ENCODE results near the gene ZNF862.

The ZNF862 gene

DNA sequence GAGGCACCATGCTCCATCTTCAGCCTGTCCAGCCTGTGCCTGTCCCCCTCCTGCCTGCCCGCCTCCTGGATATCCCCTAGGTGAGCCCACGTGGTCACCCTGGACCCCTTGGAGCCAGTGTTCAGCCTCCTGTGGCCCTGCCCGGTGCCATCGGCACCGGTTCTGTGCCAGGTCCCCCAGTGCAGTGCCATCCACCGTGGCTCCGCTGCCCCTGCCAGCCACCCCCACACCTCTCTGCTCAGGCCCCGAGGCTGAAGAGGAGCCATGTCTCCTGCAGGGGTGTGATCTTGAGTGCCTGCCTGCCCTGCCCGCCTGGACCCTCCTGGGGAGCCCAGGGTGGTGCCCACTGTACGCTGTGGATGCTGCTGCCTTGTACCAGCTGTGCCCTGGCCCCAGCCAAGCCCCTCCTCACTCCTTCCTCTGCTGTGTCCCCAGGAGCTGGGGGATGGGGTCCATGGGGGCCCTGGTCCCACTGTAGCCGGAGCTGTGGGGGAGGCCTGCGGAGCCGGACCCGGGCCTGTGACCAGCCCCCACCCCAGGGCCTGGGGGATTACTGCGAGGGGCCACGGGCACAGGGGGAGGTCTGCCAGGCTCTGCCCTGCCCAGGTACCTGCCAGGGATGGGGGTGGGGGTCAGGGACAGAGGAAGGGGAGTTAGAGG, 26.2 kb upstream of the ZNF862 start:
- DNase-seq (ENCODE audit: low spot score), result no peak

- no peak for DNase-seq (ENCODE audit: low spot score)
Observed at GRCh38 chr7:149813254-149814035, 24.7 kb upstream of the ZNF862 start.

DNA sequence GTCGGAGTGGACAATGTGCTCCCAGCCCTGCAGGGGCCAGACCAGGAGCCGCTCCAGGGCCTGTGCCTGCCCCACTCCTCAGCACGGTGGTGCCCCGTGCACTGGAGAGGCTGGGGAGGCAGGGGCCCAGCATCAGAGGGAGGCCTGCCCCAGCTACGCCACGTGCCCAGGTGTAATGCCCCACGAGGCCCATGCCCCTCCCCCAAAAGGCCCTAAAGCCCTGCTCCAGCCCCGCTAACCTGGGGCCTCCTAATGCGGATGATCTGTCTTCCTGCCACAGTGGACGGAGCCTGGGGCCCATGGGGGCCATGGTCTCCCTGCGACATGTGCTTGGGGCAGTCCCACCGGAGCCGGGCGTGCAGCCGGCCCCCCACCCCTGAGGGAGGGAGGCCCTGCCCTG, 23.7 kb upstream of the ZNF862 start:
- DNase-seq (ENCODE audit: low spot score), result no peak

DNA sequence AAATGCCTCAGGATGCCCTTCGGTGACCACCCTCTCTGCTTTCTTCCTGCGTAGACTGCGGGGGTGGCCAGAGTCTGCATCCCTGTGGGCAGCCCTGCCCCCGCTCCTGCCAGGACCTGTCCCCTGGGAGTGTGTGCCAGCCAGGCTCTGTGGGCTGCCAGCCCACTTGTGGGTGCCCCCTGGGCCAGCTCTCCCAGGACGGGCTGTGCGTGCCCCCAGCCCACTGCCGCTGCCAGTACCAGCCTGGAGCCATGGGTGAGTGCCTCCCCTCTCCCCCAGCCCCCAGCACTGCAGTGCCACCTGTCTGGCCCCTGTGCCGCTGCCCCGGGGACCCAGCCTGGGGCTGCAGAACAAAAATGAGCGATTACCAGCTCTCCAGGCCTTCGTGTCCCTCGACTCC, 23.1 kb upstream of the ZNF862 start:
- no peak for DNase-seq (ENCODE audit: low spot score)

DNA sequence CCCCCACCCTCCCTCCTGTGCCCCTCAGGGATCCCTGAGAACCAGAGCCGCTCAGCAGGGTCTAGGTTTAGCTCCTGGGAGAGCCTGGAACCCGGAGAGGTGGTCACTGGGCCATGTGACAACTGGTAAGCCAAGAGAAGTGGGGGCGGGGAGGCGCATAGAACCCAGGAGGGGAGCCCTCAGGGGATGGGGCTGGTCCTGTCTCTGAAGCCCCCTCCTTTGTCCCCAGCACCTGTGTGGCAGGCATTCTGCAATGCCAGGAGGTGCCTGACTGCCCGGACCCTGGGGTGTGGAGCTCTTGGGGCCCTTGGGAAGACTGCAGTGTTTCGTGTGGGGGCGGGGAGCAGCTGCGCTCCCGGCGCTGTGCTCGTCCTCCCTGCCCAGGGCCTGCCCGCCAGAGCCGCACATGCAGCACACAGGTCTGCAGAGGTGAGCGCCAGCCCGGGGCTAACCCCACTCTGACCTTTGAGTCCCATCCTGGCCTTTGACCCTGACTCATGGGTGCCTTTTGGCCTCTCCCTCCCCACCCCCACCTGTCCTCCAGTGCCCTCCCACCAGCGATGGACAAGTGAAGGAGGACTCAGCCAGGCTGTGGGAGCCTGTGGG, 22.4 kb upstream of the ZNF862 start:
- no peak for DNase-seq (ENCODE audit: low spot score)

- DNase-seq (ENCODE audit: low spot score), result no peak
Observed at GRCh38 chr7:149816267-149816751, 21.9 kb upstream of the ZNF862 start.

- DNase-seq (ENCODE audit: low spot score), result no peak
Observed at GRCh38 chr7:149816794-149817193, 21.4 kb upstream of the ZNF862 start.

- no peak for DNase-seq (ENCODE audit: low spot score)
Observed at GRCh38 chr7:149817301-149817771, 20.8 kb upstream of the ZNF862 start.

DNA sequence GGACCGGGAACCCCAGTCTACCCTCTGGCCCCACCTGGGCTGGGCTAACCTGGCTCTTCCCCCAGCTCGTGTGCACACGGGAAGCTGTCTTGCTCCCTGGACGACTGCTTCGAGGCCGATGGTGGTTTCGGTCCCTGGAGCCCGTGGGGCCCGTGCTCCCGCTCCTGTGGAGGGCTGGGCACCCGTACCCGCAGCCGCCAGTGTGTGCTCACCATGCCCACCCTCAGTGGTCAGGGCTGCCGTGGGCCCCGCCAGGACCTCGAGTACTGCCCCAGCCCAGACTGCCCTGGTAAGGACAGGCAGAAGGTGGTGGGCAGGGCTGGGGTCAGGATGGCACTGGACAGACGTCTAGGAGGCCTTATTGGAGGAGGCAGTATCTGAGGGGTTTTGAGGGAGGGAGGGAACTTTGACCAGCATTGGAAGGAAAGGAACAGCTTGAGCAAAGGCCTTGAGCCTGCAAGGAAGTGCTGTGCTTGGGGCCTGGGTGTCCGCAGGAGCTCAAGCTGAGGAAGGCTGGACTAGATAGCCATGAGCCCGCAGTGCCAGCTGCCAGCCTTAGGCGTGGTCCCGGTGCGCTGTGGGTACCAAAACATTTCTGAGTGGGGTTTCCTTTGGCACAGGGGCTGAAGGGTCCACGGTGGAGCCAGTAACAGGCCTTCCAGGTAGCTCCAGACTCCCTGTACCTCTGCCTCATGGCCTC, 20.2 kb upstream of the ZNF862 start:
- no peak for DNase-seq (ENCODE audit: low spot score)

- DNase-seq (ENCODE audit: low spot score), result no peak
Observed at GRCh38 chr7:149818536-149818840, 19.7 kb upstream of the ZNF862 start.

GRCh38 chr7:149819141-149819960, 18.8 kb upstream of the ZNF862 start:
- DNase-seq (ENCODE audit: low spot score), result no peak

GRCh38 chr7:149819961-149820340, 18.2 kb upstream of the ZNF862 start:
- no peak for DNase-seq (ENCODE audit: low spot score)

DNA sequence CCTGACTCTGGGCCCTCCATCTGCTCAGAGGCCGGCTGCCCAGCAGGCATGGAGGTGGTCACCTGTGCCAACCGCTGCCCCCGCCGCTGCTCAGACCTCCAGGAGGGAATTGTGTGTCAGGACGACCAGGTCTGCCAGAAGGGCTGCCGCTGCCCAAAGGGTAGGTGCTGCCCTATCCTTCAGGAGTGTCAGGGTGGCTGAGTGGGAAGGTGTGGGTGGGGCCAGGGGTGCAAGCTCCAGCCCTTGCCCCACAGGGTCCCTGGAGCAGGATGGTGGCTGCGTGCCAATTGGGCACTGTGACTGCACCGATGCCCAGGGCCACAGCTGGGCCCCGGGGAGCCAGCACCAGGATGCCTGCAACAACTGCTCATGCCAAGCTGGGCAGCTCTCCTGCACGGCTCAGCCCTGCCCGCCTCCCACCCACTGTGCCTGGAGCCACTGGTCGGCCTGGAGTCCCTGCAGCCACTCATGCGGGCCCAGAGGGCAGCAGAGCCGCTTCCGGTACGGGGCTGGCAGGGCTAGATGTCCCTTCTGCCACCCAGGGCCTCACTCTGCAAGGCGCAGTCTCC, 17.5 kb upstream of the ZNF862 start:
- no peak for DNase-seq (ENCODE audit: low spot score)

DNA sequence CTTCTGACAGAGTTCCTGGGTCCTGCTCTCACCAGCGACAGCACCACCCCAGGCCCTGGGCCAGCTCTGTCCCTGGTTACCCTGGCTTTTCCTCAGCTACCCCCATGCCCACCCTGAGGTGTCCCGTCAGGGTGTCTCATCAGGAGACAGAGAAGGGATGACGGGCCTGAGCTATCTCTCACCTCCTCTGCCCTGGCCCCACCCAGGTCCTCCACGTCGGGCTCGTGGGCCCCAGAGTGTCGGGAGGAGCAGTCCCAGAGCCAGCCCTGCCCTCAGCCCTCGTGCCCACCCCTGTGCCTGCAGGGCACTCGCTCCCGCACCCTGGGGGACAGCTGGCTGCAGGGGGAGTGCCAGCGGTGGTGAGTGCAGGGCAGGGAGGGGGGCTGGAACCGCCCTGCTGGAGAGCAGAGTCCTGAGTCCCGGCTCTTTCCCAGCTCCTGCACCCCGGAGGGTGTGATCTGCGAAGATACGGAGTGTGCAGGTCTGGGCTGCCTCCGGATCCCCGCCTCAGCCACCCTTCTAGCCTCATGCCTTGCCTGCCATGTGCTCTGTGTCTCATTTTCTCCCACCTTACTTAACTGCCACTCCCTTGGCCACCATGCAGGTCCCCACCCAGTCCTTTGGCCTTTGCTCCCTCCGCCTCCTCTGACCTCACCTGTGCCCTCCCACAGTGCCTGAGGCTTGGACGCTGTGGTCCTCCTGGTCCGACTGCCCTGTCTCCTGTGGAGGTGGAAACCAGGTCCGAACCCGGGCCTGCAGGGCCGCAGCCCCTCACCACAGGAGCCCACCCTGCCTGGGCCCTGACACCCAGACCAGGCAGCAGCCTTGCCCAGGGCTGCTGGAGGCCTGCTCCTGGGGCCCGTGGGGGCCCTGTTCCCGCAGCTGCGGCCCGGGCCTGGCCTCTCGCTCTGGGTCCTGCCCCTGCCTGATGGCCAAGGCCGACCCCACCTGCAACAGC, 16.7 kb upstream of the ZNF862 start:
- no peak for DNase-seq (ENCODE audit: low spot score)

DNA sequence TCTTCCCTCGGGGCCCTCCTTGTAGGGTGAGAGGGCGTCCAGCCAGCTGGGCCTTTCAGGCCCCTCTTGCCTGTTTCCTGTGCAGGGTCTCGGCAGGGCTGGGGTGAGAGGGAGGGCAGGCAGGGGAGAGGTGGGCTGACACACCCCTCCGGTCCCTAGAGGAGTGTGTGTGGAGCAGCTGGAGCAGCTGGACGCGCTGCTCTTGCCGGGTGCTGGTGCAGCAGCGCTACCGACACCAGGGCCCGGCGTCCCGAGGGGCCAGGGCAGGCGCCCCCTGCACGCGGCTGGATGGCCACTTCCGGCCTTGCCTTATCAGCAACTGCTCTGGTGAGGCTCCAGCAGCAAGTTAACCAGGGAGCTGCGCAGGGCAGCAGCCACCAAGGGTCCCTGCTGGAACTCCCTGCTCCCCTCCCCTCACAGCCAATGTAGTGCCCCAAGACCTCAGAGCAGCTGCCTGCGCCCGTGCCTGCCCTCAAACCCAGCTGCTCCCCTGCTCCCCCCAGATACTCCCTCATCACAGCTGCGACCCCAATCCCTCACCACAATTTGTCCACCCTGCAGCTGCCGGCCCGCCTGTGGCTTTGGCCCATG, 15.7 kb upstream of the ZNF862 start:
- DNase-seq (ENCODE audit: low spot score), result no peak

DNA sequence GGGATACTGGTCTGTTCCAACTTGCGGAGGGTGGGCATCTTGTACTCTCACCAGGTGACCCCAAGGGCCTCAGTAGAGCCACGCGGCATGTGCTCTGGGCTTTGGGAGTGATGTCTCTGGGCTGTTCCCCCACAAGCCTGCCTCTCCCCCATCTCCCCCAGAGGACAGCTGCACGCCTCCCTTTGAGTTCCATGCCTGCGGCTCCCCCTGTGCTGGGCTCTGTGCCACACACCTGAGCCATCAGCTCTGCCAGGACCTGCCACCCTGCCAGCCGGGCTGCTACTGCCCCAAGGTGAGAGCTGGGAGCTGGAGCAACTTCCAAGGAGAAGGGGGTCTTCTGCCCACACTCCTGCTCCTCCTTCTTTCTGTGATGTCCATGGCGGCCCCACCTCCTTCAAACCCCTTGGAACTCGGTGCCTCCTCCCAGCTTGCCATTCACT, 15.0 kb upstream of the ZNF862 start:
- no peak for DNase-seq (ENCODE audit: low spot score)

GRCh38 chr7:149823631-149824199, 14.5 kb upstream of the ZNF862 start:
- no peak for DNase-seq (ENCODE audit: low spot score)

- DNase-seq (ENCODE audit: low spot score), result no peak
Observed at GRCh38 chr7:149824301-149824741, 13.9 kb upstream of the ZNF862 start.
